ENCODE results near the gene RTCA. TPM values are rescaled to one million over a fixed set of nuclear protein-coding genes. Genes with fewer than 3 reads are reported as not detected.

The RTCA gene
- total RNA-seq, 4 donors from 2014 or later = 13.6 to 29.0 (median 21.1) TPM

- TF ChIP-seq POLR2A (IDR thresholded peaks at IDR 0.05) (no peak), CTCF (IDR thresholded peaks at IDR 0.05) (no peak)
- no peaks in the 10 kb centered on the region for H3K9me3 ChIP-seq
- H3K36me3 ChIP-seq = no peaks in the 10 kb centered on the region
- no peak overlapping the region for H3K4me3 ChIP-seq (replicated peaks in 1 of 3)
- no peak for DNase-seq
- no peaks in the 10 kb centered on the region for H3K27me3 ChIP-seq
- 85 to 87% methylated on average over 6 of the region's 6 CpGs for WGBS, 2 donors
- no peaks in the 10 kb centered on the region for H3K4me1 ChIP-seq
- no peak overlapping the region for H3K27ac ChIP-seq
- intact Hi-C loops (cut with DNase I) = no loop called here
These were observed 33.7 kb downstream of the RTCA start for GRCh38 chr1:100299521-100300222.

GRCh38 chr1:100300691-100301090, 34.7 kb downstream of the RTCA start:
- no peak for DNase-seq
- no peak overlapping the region for H3K27ac ChIP-seq
- no peaks in the 10 kb centered on the region for H3K36me3 ChIP-seq
- 91 to 92% methylated on average over 5 of the region's 5 CpGs for WGBS, 2 donors
- no peaks in the 10 kb centered on the region for H3K9me3 ChIP-seq
- TF ChIP-seq POLR2A (IDR thresholded peaks at IDR 0.05) = no peak
- no peak for TF ChIP-seq CTCF (IDR thresholded peaks at IDR 0.05)
- no peaks in the 10 kb centered on the region for H3K27me3 ChIP-seq
- intact Hi-C loops (cut with DNase I) = no loop called here
- H3K4me3 ChIP-seq (replicated peaks in 1 of 3) = no peak overlapping the region
- H3K4me1 ChIP-seq = no peaks in the 10 kb centered on the region

GRCh38 chr1:100302739-100303138, 36.7 kb downstream of the RTCA start:
- Histone ChIP-seq H3K27me3 (no peaks in the 10 kb centered on the region), H3K27ac (no peak overlapping the region), H3K4me3 (replicated peaks in 1 of 3) (no peak overlapping the region), H3K36me3 (no peaks in the 10 kb centered on the region), H3K4me1 (no peaks in the 10 kb centered on the region), H3K9me3 (no peaks in the 10 kb centered on the region)
- no peak for DNase-seq
- intact Hi-C loops (cut with DNase I) = no loop called here
- no peak for TF ChIP-seq POLR2A (IDR thresholded peaks at IDR 0.05)
- no peak for TF ChIP-seq CTCF (IDR thresholded peaks at IDR 0.05)
- WGBS, 2 donors = 91 to 98% methylated on average over 2 of the region's 2 CpGs

- no peak for TF ChIP-seq CTCF (IDR thresholded peaks at IDR 0.05)
- TF ChIP-seq POLR2A (IDR thresholded peaks at IDR 0.05) = no peak
- Histone ChIP-seq H3K4me3 (replicated peaks in 1 of 3) (no peak overlapping the region), H3K4me1 (no peaks in the 10 kb centered on the region), H3K36me3 (no peaks in the 10 kb centered on the region), H3K27me3 (no peaks in the 10 kb centered on the region), H3K27ac (no peak overlapping the region), H3K9me3 (no peaks in the 10 kb centered on the region)
- WGBS, 2 donors = 86 to 100% methylated on average over 2 of the region's 2 CpGs
- intact Hi-C loops (cut with DNase I) = no loop called here
- no peak for DNase-seq
These were observed 38.2 kb downstream of the RTCA start for GRCh38 chr1:100304227-100304626.

GRCh38 chr1:100304921-100305320, 38.9 kb downstream of the RTCA start:
- H3K4me1 ChIP-seq = no peaks in the 10 kb centered on the region
- TF ChIP-seq POLR2A (IDR thresholded peaks at IDR 0.05) (no peak), CTCF (IDR thresholded peaks at IDR 0.05) (no peak)
- H3K36me3 ChIP-seq = no peaks in the 10 kb centered on the region
- intact Hi-C loops (cut with DNase I) = no loop called here
- 87 to 91% methylated on average over 3 of the region's 3 CpGs for WGBS, 2 donors
- no peaks in the 10 kb centered on the region for H3K27me3 ChIP-seq
- no peaks in the 10 kb centered on the region for H3K9me3 ChIP-seq
- no peak for DNase-seq
- no peak overlapping the region for H3K27ac ChIP-seq
- H3K4me3 ChIP-seq (replicated peaks in 1 of 3) = no peak overlapping the region
